Measurements from ENCODE around the gene CORO2B. TPM values are rescaled to one million over a fixed set of nuclear protein-coding genes. Genes with fewer than 3 reads are reported as not detected.

The CORO2B gene
- total and polyA plus RNA-seq, 9 of the 15 experiments (the other 6 are each of a cell fraction or from before 2014, with no cell fraction given), result not detected

DNA sequence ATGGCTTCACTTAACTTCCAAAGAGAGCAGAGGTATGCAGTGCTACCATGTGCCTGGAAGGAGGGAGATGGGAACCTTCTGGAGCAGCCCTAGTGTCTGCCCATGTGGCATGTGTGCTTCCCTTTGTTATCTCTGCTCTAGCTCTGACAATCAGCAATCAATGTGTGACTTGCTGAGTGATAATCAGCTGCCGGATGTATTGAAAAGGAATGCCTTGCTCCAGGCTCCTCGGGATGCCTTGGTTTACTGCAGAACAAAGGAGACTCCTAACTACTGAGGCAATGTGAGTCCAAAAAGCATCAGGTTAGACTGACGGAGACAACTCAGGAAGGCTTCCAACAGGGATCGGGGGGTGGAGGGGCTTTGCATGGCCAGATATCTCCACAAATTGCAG lies 36.0 kb upstream of the CORO2B start:
- H3K79me2 ChIP-seq (ENCODE audit: control insufficient read depth, insufficient read depth, low read length), result no peaks in the 10 kb centered on the region
- no peak for FAIRE-seq
- no peaks in the 10 kb centered on the region for H3K9me3 ChIP-seq (replicated peaks; ENCODE audit: control insufficient read depth, insufficient read depth, low read depth, low read length)
- no peaks in the 10 kb centered on the region for H4K20me1 ChIP-seq (replicated peaks; ENCODE audit: control insufficient read depth, insufficient read depth, low read length)
- peaks cover 0 to 7% of the 10 kb centered on the region in 2 experiments; a peak in 1 of 5 replicates for H3K27me3 ChIP-seq (ENCODE audit: control insufficient read depth in 2 of 2, insufficient read depth in 2 of 2, low read length in 2 of 2)
- intact Hi-C loops (cut with micrococcal nuclease), result no loop called here
- H2AFZ ChIP-seq (ENCODE audit: low read depth, low read length), result no peak overlapping the region
- H3K27ac ChIP-seq (ENCODE audit: extremely low read depth, low read depth, low read length), result no peak overlapping the region
- in situ Hi-C loops (cut with MboI), result no loop called here
- ATAC-seq, result no peak
- no peaks in the 10 kb centered on the region for H3K9me1 ChIP-seq (ENCODE audit: control insufficient read depth, insufficient read depth, low read length)
- H3K4me1 ChIP-seq (replicated peaks in 1 of 2; ENCODE audit: control insufficient read depth in 2 of 2, insufficient read depth in 2 of 2, low read length in 2 of 2), result no peaks in the 10 kb centered on the region
- no peak for DNase-seq (ENCODE audit: extremely low read depth in 1 of 4, low spot score in 3 of 4)
- BruUV-seq (replicated peaks), result no TSS peak
- 5% methylated on average over 4 of the region's 4 CpGs for WGBS (ENCODE audit: insufficient coverage, low coverage, missing lambda C conversion rate)
- no peak for TF ChIP-seq PHF20 (IDR thresholded peaks at IDR 0.05; ENCODE audit: partially characterized antibody)
- TF ChIP-seq RBM22 (IDR thresholded peaks at IDR 0.05; ENCODE audit: low read depth, low read length, poor library complexity, severe bottlenecking), result no peak
- no peak for TF ChIP-seq POLR3G (IDR thresholded peaks at IDR 0.05; ENCODE audit: extremely low read depth, insufficient read length, insufficient replicate concordance)
- TF ChIP-seq, protein P1, sequence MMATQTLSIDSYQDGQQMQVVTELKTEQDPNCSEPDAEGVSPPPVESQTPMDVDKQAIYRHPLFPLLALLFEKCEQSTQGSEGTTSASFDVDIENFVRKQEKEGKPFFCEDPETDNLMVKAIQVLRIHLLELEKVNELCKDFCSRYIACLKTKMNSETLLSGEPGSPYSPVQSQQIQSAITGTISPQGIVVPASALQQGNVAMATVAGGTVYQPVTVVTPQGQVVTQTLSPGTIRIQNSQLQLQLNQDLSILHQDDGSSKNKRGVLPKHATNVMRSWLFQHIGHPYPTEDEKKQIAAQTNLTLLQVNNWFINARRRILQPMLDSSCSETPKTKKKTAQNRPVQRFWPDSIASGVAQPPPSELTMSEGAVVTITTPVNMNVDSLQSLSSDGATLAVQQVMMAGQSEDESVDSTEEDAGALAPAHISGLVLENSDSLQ (IDR thresholded peaks at IDR 0.05), result no peak
- TF ChIP-seq ZNF785 (CRISPR knock-in tag; IDR thresholded peaks at IDR 0.05), result no peak
- TF ChIP-seq MCM5 (IDR thresholded peaks at IDR 0.05; ENCODE audit: low read depth), result no peak
- TF ChIP-seq NR2C1 (IDR thresholded peaks at IDR 0.05), result no peak
- no peak for TF ChIP-seq NR2C1 (tag; IDR thresholded peaks at IDR 0.05)
- no peak for TF ChIP-seq YBX1 (IDR thresholded peaks at IDR 0.05)
- TF ChIP-seq RNF2 (IDR thresholded peaks at IDR 0.05), result no peak
- ChIA-PET POLR2A (no interaction called here), CTCF (ENCODE audit: low intra/inter-chr PET ratio) (no interaction called here)
- H3K36me3 ChIP-seq (ENCODE audit: control insufficient read depth, insufficient read depth, low read length), result no peaks in the 10 kb centered on the region
- no peak overlapping the region for H3K4me3 ChIP-seq
- H3K4me2 ChIP-seq (ENCODE audit: insufficient read depth, low read length), result no peak overlapping the region
- H3K9ac ChIP-seq (ENCODE audit: insufficient read depth in 1 of 2, low read depth in 2 of 2, low read length in 2 of 2), result no peak overlapping the region

Measured in K562 (cell line).